HTR-8/SVneo (cell line): ENCODE data around the gene AP2B1.

Experiments
- DNase-seq: peaks from one replicate; pipeline ENCODE4 v3.0.0; 2011; ENCODE audit warnings: low spot score, mixed read lengths; ENCODE audit not compliant: insufficient read length
- FAIRE-seq: peaks from 2 replicates; lab custom pipeline; 2011; peaks lifted over from hg19 to GRCh38; lab: Jason Lieb, UNC

The AP2B1 gene

DNA sequence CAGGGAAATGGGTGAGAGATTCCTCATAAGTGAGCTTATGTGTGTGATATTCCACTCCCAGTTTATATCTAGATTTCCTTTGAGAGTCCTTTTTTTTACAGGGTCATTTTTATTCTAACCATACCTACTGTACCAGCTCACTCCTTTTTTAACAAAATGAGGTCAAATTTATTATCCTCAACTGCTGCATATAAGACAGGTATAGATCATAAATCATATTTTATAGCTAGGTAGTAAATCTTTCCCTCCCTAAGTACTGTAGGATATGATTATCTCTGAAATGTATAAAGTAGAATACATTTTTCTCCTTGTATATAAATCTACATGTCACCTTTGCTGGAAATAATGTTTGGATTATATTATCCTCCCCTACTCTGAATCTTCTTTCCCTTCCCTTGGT is 31.5 kb downstream of the AP2B1 start:
- DNase-seq (no peak), FAIRE-seq (no peak)

DNA sequence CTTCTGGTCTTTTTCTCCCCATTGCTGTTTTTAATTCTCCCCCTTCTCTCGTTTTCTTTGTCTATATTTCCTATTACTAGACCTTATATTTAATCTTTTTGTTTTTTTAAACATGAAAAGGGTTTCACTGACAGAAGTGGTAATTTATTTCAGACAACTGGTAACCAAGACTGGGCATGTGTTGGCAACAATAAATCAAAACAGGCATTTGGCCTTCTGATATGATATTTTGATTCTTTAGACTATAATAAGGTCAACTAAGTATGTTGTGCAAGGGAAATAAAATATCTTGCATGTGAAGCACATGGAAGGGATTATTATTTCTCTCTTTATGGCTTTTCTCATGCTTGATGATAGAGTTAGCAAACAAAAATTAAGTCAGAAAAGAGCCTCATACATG is 34.6 kb downstream of the AP2B1 start:
- FAIRE-seq: no peak

DNA sequence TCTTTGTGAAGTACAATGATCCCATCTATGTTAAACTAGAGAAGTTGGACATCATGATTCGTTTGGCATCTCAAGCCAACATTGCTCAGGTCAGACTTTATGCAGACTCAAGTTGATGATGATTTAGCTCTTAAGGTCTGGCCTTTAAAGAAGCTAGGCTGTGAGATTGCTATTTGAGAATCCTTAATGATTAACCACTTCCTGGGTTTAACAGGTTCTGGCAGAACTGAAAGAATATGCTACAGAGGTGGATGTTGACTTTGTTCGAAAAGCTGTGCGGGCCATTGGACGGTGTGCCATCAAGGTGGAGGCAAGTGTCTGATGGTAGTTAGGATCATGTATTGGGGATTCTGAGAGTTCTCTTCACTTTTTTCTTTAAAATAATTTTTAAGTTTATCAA is 40.3 kb downstream of the AP2B1 start:
- FAIRE-seq (no peak), DNase-seq (no peak)

More for the DNA sequence above, 34.6 kb downstream of the AP2B1 start:
- DNase-seq: no peak

GRCh38 chr17:35630530-35631148 is 43.5 kb downstream of the AP2B1 start:
- DNase-seq: peak; percentile 19
- FAIRE-seq: peak; percentile 42

DNA sequence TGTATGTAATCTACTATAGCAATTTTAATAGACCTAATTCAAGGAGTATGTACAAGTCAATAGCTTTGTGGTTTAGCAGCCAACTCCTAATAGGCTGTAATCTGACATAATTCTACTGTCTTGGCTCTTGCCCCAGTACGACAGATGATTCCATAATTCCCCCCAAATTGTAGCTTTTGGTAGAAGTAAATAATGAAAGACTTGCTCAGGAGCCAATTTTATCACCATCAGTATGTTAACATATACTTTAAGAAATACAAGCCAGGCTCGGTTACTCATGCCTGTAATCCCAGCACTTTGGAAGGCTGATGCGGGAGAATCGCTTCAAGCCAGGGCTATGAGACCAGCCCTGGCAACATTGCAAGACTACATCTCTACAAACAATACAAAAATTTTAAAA is 53.9 kb downstream of the AP2B1 start:
- FAIRE-seq: no peak
- no peak for DNase-seq

GRCh38 chr17:35645923-35646322 is 58.8 kb downstream of the AP2B1 start:
- DNase-seq: no peak
- FAIRE-seq: no peak

- DNase-seq: no peak
- FAIRE-seq: no peak
Measured at GRCh38 chr17:35651467-35651866, 64.3 kb downstream of the AP2B1 start.

- FAIRE-seq (no peak), DNase-seq (no peak)
Measured at GRCh38 chr17:35653619-35654361, 66.7 kb downstream of the AP2B1 start.

GRCh38 chr17:35655303-35655702 is 68.2 kb downstream of the AP2B1 start:
- FAIRE-seq (no peak), DNase-seq (no peak)

DNA sequence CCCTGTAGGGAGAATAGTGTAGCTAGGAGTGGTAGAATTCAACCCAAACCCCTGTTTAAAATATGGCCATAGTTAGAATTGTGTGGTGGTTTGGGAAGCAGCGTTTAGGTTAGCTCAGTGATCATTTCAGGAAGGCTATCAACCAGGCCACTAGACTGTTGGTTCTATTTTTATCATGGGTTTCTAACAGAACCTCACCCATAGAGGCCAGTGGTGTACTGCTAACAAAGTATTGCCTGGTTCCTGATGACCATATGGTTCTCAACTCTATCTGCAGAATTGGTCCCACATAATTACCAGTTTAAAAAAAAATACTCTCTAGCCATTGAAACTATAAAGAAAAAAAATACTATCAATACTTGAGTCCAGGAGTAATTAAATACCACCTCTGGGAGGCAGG is 73.8 kb downstream of the AP2B1 start:
- FAIRE-seq (no peak), DNase-seq (no peak)

- DNase-seq (no peak), FAIRE-seq (no peak)
Measured at GRCh38 chr17:35664685-35665084, 77.6 kb downstream of the AP2B1 start.

GRCh38 chr17:35665662-35666061 is 78.5 kb downstream of the AP2B1 start:
- FAIRE-seq (no peak), DNase-seq (no peak)

DNA sequence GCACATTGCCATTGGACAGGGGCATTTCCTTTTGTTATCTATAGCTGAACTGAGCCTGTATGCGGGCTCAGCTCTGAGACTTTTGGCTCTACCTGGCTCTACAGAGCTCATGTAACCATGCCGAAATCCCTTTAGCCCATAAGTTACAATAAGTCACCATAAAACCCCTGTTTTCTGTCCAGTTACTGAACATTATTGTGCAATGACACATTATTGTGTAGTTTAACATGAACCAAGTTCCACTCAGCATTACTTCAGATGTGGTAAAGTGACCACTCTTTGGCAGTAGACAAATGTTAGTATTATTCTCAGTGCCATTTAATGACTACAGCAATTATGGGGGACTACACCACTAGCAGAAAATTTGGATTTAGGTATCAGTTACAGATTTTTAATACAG is 78.9 kb downstream of the AP2B1 start:
- FAIRE-seq (peak; percentile 40), DNase-seq (no peak)

DNA sequence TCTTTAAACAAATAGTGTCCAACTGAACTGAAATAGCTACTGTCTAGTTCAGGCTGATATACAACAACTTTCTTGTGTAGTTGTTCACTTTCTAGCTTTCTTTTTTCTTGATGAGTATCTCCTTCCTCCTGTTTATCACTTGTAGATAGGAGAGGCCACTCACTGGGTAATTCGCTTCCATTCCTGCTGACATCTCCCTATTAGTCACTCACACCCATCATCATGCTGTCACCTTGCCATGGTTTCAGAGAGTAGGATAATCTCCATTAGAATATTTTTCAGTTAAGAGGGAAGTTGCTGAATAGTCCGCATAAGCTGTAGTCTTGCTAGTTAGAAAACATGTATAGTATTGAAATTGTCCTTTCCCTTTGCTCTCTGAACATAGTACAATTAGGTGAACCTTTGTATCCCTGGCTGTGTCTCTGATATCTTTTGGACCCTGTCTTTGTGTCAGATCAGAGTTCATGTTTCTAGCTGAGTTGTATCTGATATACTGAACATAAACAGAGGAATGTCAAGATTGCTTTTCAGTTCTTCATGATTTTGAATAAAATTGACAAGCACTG is 79.9 kb downstream of the AP2B1 start:
- FAIRE-seq (no peak), DNase-seq (no peak)

- DNase-seq (no peak), FAIRE-seq (no peak)
Measured at GRCh38 chr17:35668802-35669201, 81.7 kb downstream of the AP2B1 start.

GRCh38 chr17:35674552-35674951 is 87.4 kb downstream of the AP2B1 start:
- no peak for DNase-seq
- no peak for FAIRE-seq

GRCh38 chr17:35676441-35676840 is 89.3 kb downstream of the AP2B1 start:
- DNase-seq: no peak
- no peak for FAIRE-seq

- FAIRE-seq (no peak), DNase-seq (no peak)
Measured at GRCh38 chr17:35679007-35679682, 92.0 kb downstream of the AP2B1 start.

GRCh38 chr17:35683591-35683990 is 96.5 kb downstream of the AP2B1 start:
- FAIRE-seq: no peak
- no peak for DNase-seq

GRCh38 chr17:35684055-35684802 is 97.1 kb downstream of the AP2B1 start:
- no peak for DNase-seq
- FAIRE-seq: no peak
